Rectal smooth muscle tissue (tissue), 1 donor: ENCODE results near the gene PTPRG.

ENCODE experiments used
- H3K27ac ChIP-seq: one replicate; pipeline ENCODE4 v1.7.0; 2013; ENCODE audit warnings: low read depth, low read length, inconsistent platforms
- H3K27me3 ChIP-seq: one replicate; pipeline ENCODE4 v1.7.0; 2013; ENCODE audit warnings: low read length; ENCODE audit not compliant: control insufficient read depth, insufficient read depth
- H3K36me3 ChIP-seq: one replicate; pipeline ENCODE4 v1.7.0; 2013; ENCODE audit warnings: low read length; ENCODE audit not compliant: control insufficient read depth, insufficient read depth
- H3K4me1 ChIP-seq: one replicate; pipeline ENCODE4 v1.7.0; 2013; ENCODE audit warnings: low read length; ENCODE audit not compliant: control insufficient read depth, insufficient read depth
- H3K4me3 ChIP-seq: one replicate; pipeline ENCODE4 v1.7.0; 2013; ENCODE audit warnings: low read length
- H3K9ac ChIP-seq: one replicate; pipeline ENCODE4 v1.7.0; 2013; ENCODE audit warnings: low read length

Gene PTPRG

DNA sequence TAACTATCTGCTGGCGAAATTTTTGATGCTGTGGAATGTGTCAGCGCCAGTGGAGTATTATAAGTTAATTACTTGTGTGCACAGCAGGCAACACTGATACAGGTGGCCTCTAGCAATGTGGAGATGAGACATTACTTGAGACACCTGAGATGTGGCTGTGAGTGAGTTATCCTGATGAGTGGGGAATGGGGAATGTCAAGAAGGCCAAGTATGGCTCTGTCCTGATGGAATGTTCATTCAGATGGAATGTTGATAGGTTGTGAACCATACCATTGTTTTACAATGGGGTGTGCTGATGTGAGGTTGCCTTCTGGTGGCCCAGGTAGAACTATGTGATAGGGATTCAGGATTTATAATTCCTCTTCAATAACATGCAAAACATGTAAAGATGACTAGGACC is 404.8 kb downstream of the PTPRG start:
- Histone ChIP-seq H3K27ac (no peak overlapping the region), H3K4me3 (no peak overlapping the region), H3K4me1 (no peaks in the 10 kb centered on the region), H3K9ac (no peak overlapping the region), H3K36me3 (no peaks in the 10 kb centered on the region), H3K27me3 (no peaks in the 10 kb centered on the region)

DNA sequence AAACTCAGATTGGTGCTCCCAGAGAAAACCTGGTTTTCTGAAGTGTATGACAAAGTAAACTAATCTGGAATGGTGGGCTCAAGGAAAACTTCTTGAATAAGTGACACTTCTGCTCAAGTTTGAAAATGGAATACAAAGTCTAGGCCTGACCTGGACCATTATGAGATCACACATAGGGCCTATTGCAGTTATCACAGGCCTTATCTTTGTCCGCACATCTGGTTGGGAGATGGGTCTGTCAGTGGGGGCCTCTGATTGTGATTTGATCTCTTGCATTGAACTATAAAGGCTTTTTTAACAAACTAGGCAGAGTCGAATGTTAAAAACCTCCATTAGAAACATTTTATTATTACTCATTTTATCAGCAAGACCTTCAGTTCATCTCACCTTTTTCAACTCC is 405.6 kb downstream of the PTPRG start:
- Histone ChIP-seq H3K36me3 (no peaks in the 10 kb centered on the region), H3K4me3 (no peak overlapping the region), H3K9ac (no peak overlapping the region), H3K27ac (no peak overlapping the region), H3K27me3 (no peaks in the 10 kb centered on the region), H3K4me1 (no peaks in the 10 kb centered on the region)

DNA sequence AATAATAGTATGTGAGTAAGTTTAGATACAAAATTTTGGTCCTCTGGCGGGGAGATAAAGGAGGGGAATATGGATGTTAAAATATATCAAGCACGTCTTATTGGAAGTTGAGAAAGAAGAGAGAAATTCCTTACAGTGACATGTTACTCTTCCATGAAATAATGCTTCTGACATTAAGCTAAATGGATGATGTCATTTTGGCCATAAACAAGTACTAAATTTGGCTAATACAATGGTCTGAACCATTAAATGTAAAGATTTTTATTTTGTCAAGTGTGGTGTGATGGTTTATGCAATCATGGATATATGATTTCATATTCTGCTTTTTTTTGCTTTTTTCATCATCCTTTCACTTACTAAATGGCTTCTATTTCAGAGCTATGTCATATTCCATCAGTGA is 406.6 kb downstream of the PTPRG start:
- Histone ChIP-seq H3K9ac (no peak overlapping the region), H3K27me3 (no peaks in the 10 kb centered on the region), H3K36me3 (no peaks in the 10 kb centered on the region), H3K4me1 (no peaks in the 10 kb centered on the region), H3K27ac (no peak overlapping the region), H3K4me3 (no peak overlapping the region)

DNA sequence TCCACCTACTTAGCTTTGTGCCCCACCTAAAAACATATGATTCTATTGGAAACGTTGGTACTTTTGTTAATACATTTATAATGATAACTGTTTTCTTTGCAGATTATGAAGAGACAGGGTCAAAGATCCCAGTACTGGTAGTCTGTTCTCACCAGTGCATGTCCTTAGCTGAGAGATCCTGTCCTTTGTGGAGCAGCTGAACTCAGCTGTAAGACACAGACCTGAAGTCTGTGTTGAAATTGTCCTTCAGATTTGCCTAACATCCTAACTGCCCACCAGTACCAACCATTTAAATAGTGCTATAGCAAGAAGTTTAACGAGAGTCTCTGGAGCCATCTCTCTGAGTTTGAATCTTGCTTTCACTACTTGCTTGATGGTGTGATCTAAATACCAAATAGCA is 413.3 kb downstream of the PTPRG start:
- H3K4me1 ChIP-seq: no peaks in the 10 kb centered on the region
- no peaks in the 10 kb centered on the region for H3K27me3 ChIP-seq
- no peak overlapping the region for H3K27ac ChIP-seq

DNA sequence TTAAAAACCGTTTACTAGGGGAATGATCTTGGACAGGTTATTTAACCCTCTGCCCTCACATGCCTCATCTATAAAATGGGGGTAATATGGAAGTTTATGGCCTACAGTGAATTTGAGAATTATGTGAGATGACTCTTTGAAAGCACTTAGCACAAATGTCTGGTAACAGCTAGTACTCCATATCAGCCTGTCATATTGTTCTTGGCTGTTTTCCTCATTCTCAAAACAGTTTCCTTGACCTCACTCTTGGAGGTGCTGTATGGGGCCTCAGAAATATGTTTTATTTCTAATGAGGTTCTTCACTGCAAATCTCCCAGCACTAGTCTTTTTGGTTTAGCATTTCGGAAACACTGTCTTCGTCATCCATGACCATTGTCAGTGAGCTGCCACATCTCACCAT is 413.8 kb downstream of the PTPRG start:
- no peak overlapping the region for H3K27ac ChIP-seq
- H3K4me1 ChIP-seq: no peaks in the 10 kb centered on the region
- H3K4me3 ChIP-seq: no peak overlapping the region
- no peaks in the 10 kb centered on the region for H3K27me3 ChIP-seq
- no peak overlapping the region for H3K9ac ChIP-seq
- no peaks in the 10 kb centered on the region for H3K36me3 ChIP-seq

More for the DNA sequence above, 413.3 kb downstream of the PTPRG start:
- H3K4me3 ChIP-seq: no peak overlapping the region
- H3K9ac ChIP-seq: no peak overlapping the region
- no peaks in the 10 kb centered on the region for H3K36me3 ChIP-seq

DNA sequence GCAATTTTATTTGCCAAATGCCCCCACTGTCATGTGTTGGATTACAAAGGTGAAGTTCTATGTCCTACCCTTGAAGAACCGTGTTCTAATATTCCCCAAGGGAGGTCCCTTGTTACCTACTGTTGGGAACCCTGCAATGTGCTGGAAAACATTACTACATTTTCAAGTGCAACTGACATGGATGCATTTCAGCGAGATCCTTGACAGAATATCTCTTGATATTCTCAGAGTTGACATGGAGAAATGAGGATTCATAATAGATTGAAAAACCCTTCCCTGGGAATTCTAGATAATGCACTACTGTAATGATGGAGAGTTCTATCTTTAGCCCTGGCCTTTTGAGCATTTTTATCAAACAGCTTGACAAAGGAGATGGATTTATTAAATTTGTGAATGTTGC is 414.6 kb downstream of the PTPRG start:
- H3K27ac ChIP-seq: no peak overlapping the region
- no peak overlapping the region for H3K4me3 ChIP-seq
- H3K36me3 ChIP-seq: no peaks in the 10 kb centered on the region
- H3K27me3 ChIP-seq: no peaks in the 10 kb centered on the region
- no peaks in the 10 kb centered on the region for H3K4me1 ChIP-seq
- no peak overlapping the region for H3K9ac ChIP-seq

DNA sequence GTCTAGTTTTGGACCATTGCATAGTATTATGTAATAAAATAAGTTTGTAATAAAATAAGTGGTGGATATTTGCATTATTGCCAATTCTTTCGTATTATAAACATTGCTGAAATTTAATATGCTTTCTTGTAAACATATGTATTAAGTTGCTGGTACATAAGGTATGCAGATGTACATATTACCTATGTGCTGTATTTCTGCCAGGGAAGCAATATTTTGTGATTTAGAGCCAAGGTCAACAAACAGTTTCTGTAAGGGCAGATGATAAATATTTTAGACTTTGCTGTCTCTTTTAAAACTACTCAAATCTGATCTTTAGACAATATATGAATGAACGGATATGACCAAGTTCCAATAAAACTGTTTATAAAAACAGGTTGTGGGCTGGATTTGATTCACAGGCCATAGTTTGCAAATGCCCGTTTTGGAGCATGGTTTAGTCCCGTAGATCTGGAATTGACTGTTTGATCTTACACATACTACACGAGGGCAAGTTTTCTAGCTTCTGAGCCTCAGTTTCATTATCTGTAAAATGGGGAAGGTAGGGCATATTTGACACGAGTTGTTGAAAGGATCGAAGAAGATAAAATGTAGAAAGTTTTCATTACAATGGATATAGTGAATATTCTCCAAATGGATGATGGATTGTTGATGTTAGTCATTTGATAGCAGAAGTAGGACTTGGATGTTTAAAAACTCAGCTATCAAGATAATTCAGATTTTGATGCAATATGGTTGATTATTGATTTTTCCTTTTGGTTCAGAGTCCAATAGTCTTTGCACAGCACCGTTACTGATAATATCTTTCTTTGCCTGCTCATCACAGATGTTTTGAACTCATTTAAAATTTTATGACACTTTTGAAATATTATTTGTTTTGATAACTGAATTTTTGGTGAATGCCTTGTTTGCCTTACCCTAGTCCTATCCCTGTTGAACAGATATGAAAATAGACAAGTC is 417.4 kb downstream of the PTPRG start:
- Histone ChIP-seq H3K4me1 (no peaks in the 10 kb centered on the region), H3K27me3 (no peaks in the 10 kb centered on the region), H3K36me3 (no peaks in the 10 kb centered on the region), H3K9ac (no peak overlapping the region), H3K27ac (no peak overlapping the region), H3K4me3 (no peak overlapping the region)

DNA sequence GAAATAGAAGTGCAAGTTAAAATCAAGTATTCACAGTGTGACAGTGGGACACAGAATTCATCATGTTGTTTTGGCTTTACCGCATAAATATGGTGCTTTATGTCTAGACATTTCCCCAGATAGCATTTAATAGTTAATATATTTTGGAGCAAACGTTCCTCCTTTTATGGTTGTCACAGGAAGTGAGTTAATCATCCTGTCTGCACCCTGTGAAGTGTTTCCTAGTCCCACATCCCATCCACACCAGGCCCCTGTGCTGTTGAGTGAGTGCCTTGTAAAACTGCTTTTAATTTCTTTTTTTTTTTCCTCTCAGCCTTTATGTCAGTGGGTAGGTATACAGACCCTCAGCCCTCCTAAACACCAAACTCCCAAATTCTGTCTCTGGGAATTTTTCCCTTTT is 418.3 kb downstream of the PTPRG start:
- H3K27me3 ChIP-seq: no peaks in the 10 kb centered on the region
- no peaks in the 10 kb centered on the region for H3K4me1 ChIP-seq
- H3K36me3 ChIP-seq: no peaks in the 10 kb centered on the region
- no peak overlapping the region for H3K9ac ChIP-seq
- no peak overlapping the region for H3K4me3 ChIP-seq
- no peak overlapping the region for H3K27ac ChIP-seq

DNA sequence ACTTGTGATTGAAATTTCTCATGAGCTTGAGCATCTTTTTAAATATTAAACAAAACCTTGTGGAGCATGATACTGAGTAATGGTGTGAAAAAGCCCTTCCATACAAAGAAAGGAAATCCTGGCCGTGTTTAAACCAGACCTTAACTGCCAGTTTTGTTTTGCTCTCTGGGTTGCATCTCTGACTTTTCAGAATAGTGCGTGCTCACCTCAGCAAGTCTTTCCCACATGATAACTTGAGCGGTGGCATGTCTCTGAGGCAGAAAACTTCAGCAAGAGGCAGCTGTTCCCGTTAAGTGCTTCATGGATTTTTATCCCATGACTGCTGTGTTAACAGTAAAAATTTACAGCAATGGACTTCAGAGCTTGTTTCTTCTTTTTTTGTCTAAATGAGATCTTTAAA is 418.7 kb downstream of the PTPRG start:
- Histone ChIP-seq H3K36me3 (no peaks in the 10 kb centered on the region), H3K4me1 (no peaks in the 10 kb centered on the region), H3K27me3 (no peaks in the 10 kb centered on the region), H3K4me3 (no peak overlapping the region), H3K9ac (no peak overlapping the region), H3K27ac (no peak overlapping the region)

DNA sequence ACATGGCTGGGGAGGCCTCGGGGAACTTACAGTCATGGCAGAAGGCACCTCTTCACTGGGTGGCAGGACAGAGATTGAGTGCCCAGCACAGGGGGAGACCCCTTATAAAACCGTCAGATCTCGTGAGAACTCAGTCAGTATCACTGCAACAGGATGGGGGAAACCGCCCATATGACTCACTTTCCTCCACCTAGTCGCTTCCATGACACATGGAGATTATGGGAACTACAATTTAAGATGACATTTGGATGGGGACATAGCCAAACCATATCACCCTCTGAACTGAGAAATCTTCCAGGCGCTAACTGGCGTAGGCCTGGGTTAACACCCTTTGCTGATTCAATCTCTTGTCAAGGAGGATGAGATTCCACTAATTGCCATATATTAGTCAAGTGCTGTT is 419.7 kb downstream of the PTPRG start:
- H3K27ac ChIP-seq: no peak overlapping the region
- no peak overlapping the region for H3K4me3 ChIP-seq
- H3K27me3 ChIP-seq: no peaks in the 10 kb centered on the region
- no peaks in the 10 kb centered on the region for H3K36me3 ChIP-seq
- no peaks in the 10 kb centered on the region for H3K4me1 ChIP-seq
- no peak overlapping the region for H3K9ac ChIP-seq

DNA sequence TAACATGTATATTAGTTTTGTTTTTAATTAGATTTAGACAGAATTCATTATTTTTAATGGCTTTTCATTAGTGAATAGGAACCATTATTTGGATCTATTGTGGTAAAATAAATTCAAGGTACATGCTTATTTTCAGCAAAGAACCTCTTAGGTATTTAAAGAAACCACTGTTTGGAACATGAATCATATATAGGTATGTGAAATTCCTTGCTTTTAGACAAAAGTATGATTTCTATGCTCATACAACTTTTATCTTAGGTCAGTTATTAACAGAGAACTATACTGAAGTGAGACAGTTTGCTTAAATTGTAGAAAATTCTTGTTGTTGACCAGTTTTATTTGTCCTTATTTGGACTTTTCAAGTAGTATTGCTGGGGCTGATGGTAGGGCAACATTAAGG is 422.1 kb downstream of the PTPRG start:
- no peak overlapping the region for H3K4me3 ChIP-seq
- no peak overlapping the region for H3K9ac ChIP-seq
- H3K27ac ChIP-seq: no peak overlapping the region
- H3K36me3 ChIP-seq: no peaks in the 10 kb centered on the region
- H3K4me1 ChIP-seq: no peaks in the 10 kb centered on the region
- no peaks in the 10 kb centered on the region for H3K27me3 ChIP-seq

DNA sequence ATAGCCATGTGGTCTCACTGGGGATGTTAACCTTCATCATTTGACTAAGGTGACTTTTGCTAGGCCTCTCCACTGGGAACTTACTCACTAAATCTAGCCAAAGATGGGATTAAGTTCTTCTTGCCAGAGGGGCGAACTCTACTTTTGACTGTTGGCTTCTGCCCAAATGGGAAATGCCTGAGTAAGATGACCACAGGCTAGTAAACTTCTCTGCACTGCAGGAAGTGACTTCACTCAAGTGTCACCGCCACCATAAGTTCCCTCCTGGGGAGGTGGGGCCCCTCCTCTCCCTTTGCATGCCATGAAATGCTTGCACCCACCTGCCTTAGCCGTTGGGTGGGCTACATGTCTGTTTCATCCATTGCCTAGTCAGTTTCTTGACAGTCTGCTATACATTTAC is 423.6 kb downstream of the PTPRG start:
- H3K36me3 ChIP-seq: no peaks in the 10 kb centered on the region
- H3K4me3 ChIP-seq: no peak overlapping the region
- H3K4me1 ChIP-seq: no peaks in the 10 kb centered on the region
- H3K27ac ChIP-seq: no peak overlapping the region
- no peaks in the 10 kb centered on the region for H3K27me3 ChIP-seq
- H3K9ac ChIP-seq: no peak overlapping the region

DNA sequence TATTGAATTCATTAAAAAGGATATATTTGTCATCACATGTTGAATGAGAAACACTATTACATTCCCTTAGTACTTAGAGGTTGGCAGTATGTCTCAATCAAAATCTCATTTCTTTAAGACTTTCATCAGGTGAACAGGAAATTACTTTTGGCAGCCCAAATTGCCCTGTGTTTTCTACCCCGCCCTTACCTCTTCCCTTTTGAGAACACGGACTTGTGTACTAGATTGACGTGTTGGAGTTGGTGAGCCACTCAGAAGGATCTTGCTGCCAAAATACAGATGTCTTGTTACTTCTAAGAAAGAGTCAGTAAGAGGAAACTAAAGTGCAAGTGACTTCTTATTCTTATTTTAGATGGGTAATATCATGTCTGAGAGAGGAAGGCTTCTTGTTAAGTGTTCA is 425.1 kb downstream of the PTPRG start:
- Histone ChIP-seq H3K36me3 (no peaks in the 10 kb centered on the region), H3K27ac (no peak overlapping the region), H3K9ac (no peak overlapping the region), H3K27me3 (no peaks in the 10 kb centered on the region), H3K4me3 (no peak overlapping the region), H3K4me1 (no peaks in the 10 kb centered on the region)
